WTC11 (cell line): ENCODE results near the gene GPC6. TPM values are rescaled to one million over a fixed set of nuclear protein-coding genes. Genes with fewer than 3 reads are reported as not detected.

Source experiments
- ATAC-seq: fragments of 200-7000 bp; cut with Tn5 transposase; 2 replicates; pipeline ENCODE4 v1.10.0; 2021; ENCODE audit warnings: mild to moderate bottlenecking, moderate library complexity
- CTCF ChIA-PET: fragments of 300-600 bp; sonication (Branson Sonifier 250); formaldehyde crosslinking; loops from one replicate; lab custom pipeline; 2021; ENCODE audit warnings: antibody characterized with exemption; lab: Charles Lee
- POLR2A ChIA-PET: fragments of 350-600 bp; sonication (Branson Sonifier 250); formaldehyde crosslinking; loops from one replicate; lab custom pipeline; 2021; ENCODE audit warnings: antibody characterized with exemption; lab: Charles Lee
- DNase-seq: peaks from one replicate; pipeline ENCODE4 v3.0.0; 2021; ENCODE audit warnings: low spot score
- H3K27ac Mint-ChIP-seq: 2 replicates; pipeline ENCODE4 v1.8.0; 2021; ENCODE audit warnings: mixed read lengths
- H3K27me3 Mint-ChIP-seq: 2 replicates; pipeline ENCODE4 v1.8.0; 2021; ENCODE audit warnings: low read depth, mild to moderate bottlenecking, moderate library complexity, mixed read lengths
- H3K36me3 Mint-ChIP-seq: 2 replicates; pipeline ENCODE4 v1.8.0; 2021; ENCODE audit warnings: mixed read lengths
- H3K4me1 Mint-ChIP-seq: 2 replicates; pipeline ENCODE4 v1.8.0; 2022; ENCODE audit warnings: mixed read lengths
- H3K4me3 Mint-ChIP-seq: 2 replicates; pipeline ENCODE4 v1.8.0; 2021; ENCODE audit warnings: mild to moderate bottlenecking, moderate library complexity, mixed read lengths
- H3K9me3 Mint-ChIP-seq: 2 replicates; pipeline ENCODE4 v1.8.0; 2021; ENCODE audit warnings: mixed read lengths
- E2F1 ChIP-seq: sonication (generic); formaldehyde crosslinking; IDR thresholded peaks from 2 replicates; pipeline ENCODE4 v1.8.0; 2022; ENCODE audit warnings: mild to moderate bottlenecking, missing genetic modification reagents
- ERG ChIP-seq: fragments of 250-450 bp; sonication (Bioruptor Pico); IDR thresholded peaks from 2 replicates; pipeline ENCODE4 v1.8.0; 2021; ENCODE audit warnings: mild to moderate bottlenecking
- GRHL2 ChIP-seq: fragments of 250-450 bp; sonication (Bioruptor Pico); IDR thresholded peaks from 2 replicates; pipeline ENCODE4 v1.8.0; 2022; ENCODE audit warnings: mild to moderate bottlenecking, moderate library complexity; ENCODE audit not compliant: insufficient replicate concordance, severe bottlenecking
- HMGXB4 ChIP-seq: sonication (generic); formaldehyde crosslinking; IDR thresholded peaks from 2 replicates; pipeline ENCODE4 v1.8.1; 2023; ENCODE audit warnings: mild to moderate bottlenecking, moderate library complexity, missing genetic modification reagents
- KAT7 ChIP-seq: sonication (generic); formaldehyde crosslinking; IDR thresholded peaks from 2 replicates; pipeline ENCODE4 v1.8.1; 2023; ENCODE audit warnings: missing genetic modification reagents, mild to moderate bottlenecking, borderline replicate concordance
- SMAD4 ChIP-seq: sonication (generic); formaldehyde crosslinking; IDR thresholded peaks from 2 replicates; pipeline ENCODE4 v1.8.0; 2022; ENCODE audit warnings: mild to moderate bottlenecking, missing genetic modification reagents
- TEAD1 ChIP-seq: sonication (generic); formaldehyde crosslinking; IDR thresholded peaks from 2 replicates; pipeline ENCODE4 v1.8.0; 2022; ENCODE audit warnings: mild to moderate bottlenecking, missing genetic modification reagents
- USF2 ChIP-seq: sonication (generic); formaldehyde crosslinking; IDR thresholded peaks from 2 replicates; pipeline ENCODE4 v1.8.1; 2023; ENCODE audit warnings: mild to moderate bottlenecking, missing genetic modification reagents, moderate library complexity
- ZNF317 ChIP-seq: sonication (generic); formaldehyde crosslinking; IDR thresholded peaks from 2 replicates; pipeline ENCODE4 v1.8.1; 2023; ENCODE audit warnings: low read depth, mild to moderate bottlenecking, moderate library complexity, missing genetic modification reagents, borderline replicate concordance
- total RNA-seq: library from RNA; stranded (reverse); gene quantifications from 3 replicates; pipeline ENCODE4 v1.2.3, GENCODE V29; 2021
- TF ChIP-seq, protein P1 (sequence below): sonication (generic); formaldehyde crosslinking; IDR thresholded peaks from 2 replicates; pipeline ENCODE4 v1.8.1; 2023; ENCODE audit warnings: mild to moderate bottlenecking, missing genetic modification reagents
- TF ChIP-seq, protein P2 (sequence below): sonication (generic); formaldehyde crosslinking; conservative IDR thresholded peaks from 2 replicates; pipeline ENCODE4 v1.8.1; 2022; ENCODE audit warnings: mild to moderate bottlenecking, missing genetic modification reagents
- TF ChIP-seq, protein P3 (sequence below): sonication (generic); formaldehyde crosslinking; IDR thresholded peaks from 2 replicates; pipeline ENCODE4 v1.8.0; 2023; ENCODE audit warnings: mild to moderate bottlenecking, missing genetic modification reagents
- TF ChIP-seq, protein P4 (sequence below): sonication (generic); formaldehyde crosslinking; IDR thresholded peaks from 2 replicates; pipeline ENCODE4 v1.8.1; 2022; ENCODE audit warnings: low read depth, mild to moderate bottlenecking, moderate library complexity, missing genetic modification reagents, borderline replicate concordance
- TF ChIP-seq, protein P5 (sequence below): sonication (generic); formaldehyde crosslinking; conservative IDR thresholded peaks from 2 replicates; pipeline ENCODE4 v1.8.1; 2023; ENCODE audit warnings: mild to moderate bottlenecking, low read depth, missing genetic modification reagents, moderate library complexity

GPC6 gene
- total RNA-seq, 1 experiment from 2014 or later, result 19.5 TPM

DNA sequence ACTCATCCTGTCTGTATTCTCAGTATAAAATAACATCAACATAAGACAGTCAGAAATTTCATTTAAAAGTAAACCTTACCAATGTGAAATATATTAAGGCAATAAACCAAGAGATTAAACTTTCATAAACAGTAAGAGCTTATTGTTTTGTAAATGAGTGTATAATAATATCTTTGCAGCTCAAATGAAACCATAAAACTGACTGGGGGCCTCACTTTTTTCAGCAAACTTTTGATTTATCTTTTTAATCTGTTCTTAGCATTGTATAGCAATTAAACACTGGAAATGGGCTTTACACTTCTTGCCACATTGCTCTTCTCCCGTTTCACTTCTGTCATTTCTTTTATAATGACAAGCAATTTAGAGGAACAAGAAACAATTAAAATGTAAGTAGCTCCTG, 580.3 kb downstream of the GPC6 start:
- DNase-seq, result no peak
- Mint-ChIP-seq H3K36me3 (no peaks in the 10 kb centered on the region), H3K27ac (no peak overlapping the region; the same call in 1 of the 2 replicates), H3K4me3 (peak overlapping the region; percentile 7; the same call in 1 of the 2 replicates), H3K9me3 (no peaks in the 10 kb centered on the region), H3K27me3 (no peaks in the 10 kb centered on the region), H3K4me1 (peaks cover 62% of the 10 kb centered on the region)
- ATAC-seq, result no peak
- ChIA-PET POLR2A (no interaction called here), CTCF (no interaction called here)
- TF ChIP-seq ZNF317, result no peak
- no peak for TF ChIP-seq TEAD1 (CRISPR knock-in tag)

DNA sequence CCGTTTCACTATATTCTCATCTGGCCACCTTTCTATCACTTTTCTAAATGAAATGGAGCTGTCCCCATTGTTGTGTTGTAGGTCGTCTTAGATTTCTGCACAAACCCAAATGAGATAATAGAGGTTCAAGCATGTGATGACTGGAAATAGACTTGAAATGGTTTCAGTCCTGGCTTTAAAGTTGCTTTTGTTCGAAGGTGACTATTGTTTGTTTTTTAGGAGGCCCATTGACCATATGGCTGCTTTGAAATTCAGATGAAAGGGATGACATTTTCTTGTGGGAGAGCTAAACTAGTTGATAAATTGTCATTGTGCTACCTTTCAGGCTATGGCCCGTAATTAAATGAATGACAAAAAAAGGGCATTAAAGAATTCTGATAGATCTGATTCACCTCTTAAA, 583.7 kb downstream of the GPC6 start:
- POLR2A ChIA-PET, result no interaction called here
- TF ChIP-seq, protein P1, sequence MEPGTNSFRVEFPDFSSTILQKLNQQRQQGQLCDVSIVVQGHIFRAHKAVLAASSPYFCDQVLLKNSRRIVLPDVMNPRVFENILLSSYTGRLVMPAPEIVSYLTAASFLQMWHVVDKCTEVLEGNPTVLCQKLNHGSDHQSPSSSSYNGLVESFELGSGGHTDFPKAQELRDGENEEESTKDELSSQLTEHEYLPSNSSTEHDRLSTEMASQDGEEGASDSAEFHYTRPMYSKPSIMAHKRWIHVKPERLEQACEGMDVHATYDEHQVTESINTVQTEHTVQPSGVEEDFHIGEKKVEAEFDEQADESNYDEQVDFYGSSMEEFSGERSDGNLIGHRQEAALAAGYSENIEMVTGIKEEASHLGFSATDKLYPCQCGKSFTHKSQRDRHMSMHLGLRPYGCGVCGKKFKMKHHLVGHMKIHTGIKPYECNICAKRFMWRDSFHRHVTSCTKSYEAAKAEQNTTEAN (CRISPR knock-in tag), result no peak
- CTCF ChIA-PET, result no interaction called here
- DNase-seq (no peak), ATAC-seq (no peak)
- H3K27me3 Mint-ChIP-seq, result no peaks in the 10 kb centered on the region
- no peaks in the 10 kb centered on the region for H3K9me3 Mint-ChIP-seq
- no peak overlapping the region for H3K27ac Mint-ChIP-seq
- H3K36me3 Mint-ChIP-seq, result no peaks in the 10 kb centered on the region
- H3K4me3 Mint-ChIP-seq, result no peak overlapping the region
- peaks cover 68% of the 10 kb centered on the region for H3K4me1 Mint-ChIP-seq

DNA sequence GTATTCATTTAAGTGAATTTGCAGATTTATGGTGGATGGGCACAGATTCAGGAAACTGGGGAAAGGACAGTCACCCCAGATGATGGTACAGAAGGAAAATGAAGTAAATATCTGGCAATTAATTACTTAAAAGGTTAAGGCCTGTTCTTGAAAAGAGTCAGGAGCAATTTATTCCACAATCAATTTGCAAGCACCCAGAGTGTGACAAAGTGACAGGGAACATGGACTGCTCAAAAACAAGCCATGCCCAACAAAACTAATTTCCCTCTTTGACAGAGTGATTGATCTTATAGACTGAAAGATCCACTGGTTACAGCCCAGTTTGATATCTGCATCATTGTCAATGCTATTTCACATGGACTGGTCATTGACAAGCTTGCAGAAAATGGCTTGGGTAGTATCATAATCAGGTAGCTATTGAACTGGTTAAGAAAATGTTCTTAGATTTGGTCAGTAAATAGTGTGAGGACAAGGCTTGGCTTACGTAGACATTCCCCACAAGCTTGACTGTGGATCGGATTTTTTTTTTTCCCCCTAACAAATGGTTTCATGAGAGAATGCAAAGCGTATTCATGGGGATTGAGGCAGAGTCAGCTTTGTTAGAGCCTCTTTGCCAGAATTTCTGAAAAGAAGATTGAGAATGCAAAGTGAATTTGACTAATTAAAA, 584.6 kb downstream of the GPC6 start:
- Mint-ChIP-seq H3K27me3 (no peaks in the 10 kb centered on the region), H3K27ac (no peak overlapping the region), H3K4me3 (no peak overlapping the region), H3K4me1 (peaks cover 62% of the 10 kb centered on the region), H3K9me3 (no peaks in the 10 kb centered on the region), H3K36me3 (no peaks in the 10 kb centered on the region)
- DNase-seq, result no peak
- ChIA-PET POLR2A (no interaction called here), CTCF (no interaction called here)
- no peak for ATAC-seq
- TF ChIP-seq, protein P2, sequence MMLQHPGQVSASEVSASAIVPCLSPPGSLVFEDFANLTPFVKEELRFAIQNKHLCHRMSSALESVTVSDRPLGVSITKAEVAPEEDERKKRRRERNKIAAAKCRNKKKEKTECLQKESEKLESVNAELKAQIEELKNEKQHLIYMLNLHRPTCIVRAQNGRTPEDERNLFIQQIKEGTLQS, result no peak
- TF ChIP-seq, protein P3, sequence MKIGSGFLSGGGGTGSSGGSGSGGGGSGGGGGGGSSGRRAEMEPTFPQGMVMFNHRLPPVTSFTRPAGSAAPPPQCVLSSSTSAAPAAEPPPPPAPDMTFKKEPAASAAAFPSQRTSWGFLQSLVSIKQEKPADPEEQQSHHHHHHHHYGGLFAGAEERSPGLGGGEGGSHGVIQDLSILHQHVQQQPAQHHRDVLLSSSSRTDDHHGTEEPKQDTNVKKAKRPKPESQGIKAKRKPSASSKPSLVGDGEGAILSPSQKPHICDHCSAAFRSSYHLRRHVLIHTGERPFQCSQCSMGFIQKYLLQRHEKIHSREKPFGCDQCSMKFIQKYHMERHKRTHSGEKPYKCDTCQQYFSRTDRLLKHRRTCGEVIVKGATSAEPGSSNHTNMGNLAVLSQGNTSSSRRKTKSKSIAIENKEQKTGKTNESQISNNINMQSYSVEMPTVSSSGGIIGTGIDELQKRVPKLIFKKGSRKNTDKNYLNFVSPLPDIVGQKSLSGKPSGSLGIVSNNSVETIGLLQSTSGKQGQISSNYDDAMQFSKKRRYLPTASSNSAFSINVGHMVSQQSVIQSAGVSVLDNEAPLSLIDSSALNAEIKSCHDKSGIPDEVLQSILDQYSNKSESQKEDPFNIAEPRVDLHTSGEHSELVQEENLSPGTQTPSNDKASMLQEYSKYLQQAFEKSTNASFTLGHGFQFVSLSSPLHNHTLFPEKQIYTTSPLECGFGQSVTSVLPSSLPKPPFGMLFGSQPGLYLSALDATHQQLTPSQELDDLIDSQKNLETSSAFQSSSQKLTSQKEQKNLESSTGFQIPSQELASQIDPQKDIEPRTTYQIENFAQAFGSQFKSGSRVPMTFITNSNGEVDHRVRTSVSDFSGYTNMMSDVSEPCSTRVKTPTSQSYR, result no peak
- TF ChIP-seq, protein P4, sequence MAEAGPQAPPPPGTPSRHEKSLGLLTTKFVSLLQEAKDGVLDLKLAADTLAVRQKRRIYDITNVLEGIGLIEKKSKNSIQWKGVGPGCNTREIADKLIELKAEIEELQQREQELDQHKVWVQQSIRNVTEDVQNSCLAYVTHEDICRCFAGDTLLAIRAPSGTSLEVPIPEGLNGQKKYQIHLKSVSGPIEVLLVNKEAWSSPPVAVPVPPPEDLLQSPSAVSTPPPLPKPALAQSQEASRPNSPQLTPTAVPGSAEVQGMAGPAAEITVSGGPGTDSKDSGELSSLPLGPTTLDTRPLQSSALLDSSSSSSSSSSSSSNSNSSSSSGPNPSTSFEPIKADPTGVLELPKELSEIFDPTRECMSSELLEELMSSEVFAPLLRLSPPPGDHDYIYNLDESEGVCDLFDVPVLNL (CRISPR knock-in tag), result no peak
- TF ChIP-seq GRHL2 (CRISPR knock-in tag) (no peak), HMGXB4 (CRISPR knock-in tag) (no peak), KAT7 (no peak), USF2 (no peak), E2F1 (CRISPR knock-in tag) (no peak), SMAD4 (no peak), ERG (CRISPR knock-in tag) (no peak)
- TF ChIP-seq, protein P5, sequence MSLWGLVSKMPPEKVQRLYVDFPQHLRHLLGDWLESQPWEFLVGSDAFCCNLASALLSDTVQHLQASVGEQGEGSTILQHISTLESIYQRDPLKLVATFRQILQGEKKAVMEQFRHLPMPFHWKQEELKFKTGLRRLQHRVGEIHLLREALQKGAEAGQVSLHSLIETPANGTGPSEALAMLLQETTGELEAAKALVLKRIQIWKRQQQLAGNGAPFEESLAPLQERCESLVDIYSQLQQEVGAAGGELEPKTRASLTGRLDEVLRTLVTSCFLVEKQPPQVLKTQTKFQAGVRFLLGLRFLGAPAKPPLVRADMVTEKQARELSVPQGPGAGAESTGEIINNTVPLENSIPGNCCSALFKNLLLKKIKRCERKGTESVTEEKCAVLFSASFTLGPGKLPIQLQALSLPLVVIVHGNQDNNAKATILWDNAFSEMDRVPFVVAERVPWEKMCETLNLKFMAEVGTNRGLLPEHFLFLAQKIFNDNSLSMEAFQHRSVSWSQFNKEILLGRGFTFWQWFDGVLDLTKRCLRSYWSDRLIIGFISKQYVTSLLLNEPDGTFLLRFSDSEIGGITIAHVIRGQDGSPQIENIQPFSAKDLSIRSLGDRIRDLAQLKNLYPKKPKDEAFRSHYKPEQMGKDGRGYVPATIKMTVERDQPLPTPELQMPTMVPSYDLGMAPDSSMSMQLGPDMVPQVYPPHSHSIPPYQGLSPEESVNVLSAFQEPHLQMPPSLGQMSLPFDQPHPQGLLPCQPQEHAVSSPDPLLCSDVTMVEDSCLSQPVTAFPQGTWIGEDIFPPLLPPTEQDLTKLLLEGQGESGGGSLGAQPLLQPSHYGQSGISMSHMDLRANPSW (CRISPR knock-in tag), result no peak
- TF ChIP-seq, protein P1 (CRISPR knock-in tag), result no peak
